NCI-H2107 treated with DMSO at 0.1 percent for 48 hours (cell line): ENCODE results near the gene MOB3A.
"Not testable (repeated sequence)": the region's sequence is repeated elsewhere in the genome, so short reads cannot be mapped to it uniquely, and the experiment has no call there.

Source experiments
- DNase-seq: peaks from one replicate; lab custom pipeline; 2025; ENCODE audit not compliant: unreplicated experiment; lab: John Stamatoyannopoulos, UW

The MOB3A gene

GRCh38 chr19:2035590-2035991, 60.5 kb downstream of the MOB3A start:
- no peak for DNase-seq

- no peak for DNase-seq
These were observed 61.2 kb downstream of the MOB3A start for GRCh38 chr19:2034729-2035589.

- DNase-seq = not testable (repeated sequence)
These were observed 61.9 kb downstream of the MOB3A start for GRCh38 chr19:2034253-2034652.

- no peak for DNase-seq
These were observed 62.3 kb downstream of the MOB3A start for GRCh38 chr19:2033825-2034159.

GRCh38 chr19:2033115-2033824, 62.9 kb downstream of the MOB3A start:
- DNase-seq = no peak

- DNase-seq = peak; percentile 91
These were observed 63.7 kb downstream of the MOB3A start for GRCh38 chr19:2032296-2032941.

- no peak for DNase-seq
These were observed 68.8 kb downstream of the MOB3A start for GRCh38 chr19:2027361-2027760.

- no peak for DNase-seq
These were observed 69.4 kb downstream of the MOB3A start for GRCh38 chr19:2026770-2027169.

- DNase-seq = no peak
These were observed 73.8 kb downstream of the MOB3A start for GRCh38 chr19:2022289-2022688.

- DNase-seq = no peak
These were observed 74.5 kb downstream of the MOB3A start for GRCh38 chr19:2021453-2022140.
